Measurements from ENCODE around the gene FSTL4.

DNA sequence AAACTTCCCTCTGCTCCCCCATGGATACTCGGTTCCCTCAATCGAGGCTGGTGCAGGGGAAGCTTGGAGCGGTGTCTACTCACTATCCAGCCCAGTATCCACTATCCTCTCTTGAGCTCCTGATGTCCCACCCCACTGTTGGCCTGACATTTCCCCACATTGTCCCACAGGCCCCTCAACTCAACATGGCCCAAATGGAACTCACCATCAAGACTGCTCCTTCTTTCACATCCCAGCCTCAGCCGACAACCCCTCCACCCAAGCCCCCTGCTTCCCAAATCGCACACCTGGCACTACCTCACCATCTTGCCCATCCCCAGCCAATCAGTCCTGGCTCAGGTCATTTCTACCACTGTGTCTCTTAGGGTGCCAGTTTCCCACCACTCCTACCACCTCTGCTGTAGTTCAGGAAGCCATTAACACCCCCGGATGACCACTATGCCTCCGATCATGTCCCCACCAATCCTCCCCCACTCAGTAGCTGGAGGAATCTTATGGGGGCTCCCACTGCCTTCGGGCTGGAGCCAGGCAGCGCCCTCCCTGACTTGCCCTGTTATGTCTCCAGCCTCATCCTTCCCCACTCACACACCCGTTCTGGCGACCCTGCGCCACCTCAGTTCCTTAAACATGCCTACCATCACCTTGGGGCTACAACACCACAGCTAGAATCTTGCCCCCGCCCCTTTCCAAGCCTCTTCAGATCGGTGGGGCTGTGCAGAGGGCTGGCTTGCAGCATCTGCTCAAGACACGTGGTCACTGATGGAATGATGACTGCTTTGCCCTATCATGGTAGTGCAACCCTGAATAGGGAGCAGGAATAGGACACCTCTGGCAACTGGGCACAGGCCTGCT lies 273.6 kb downstream of the FSTL4 start:
- TF ChIP-seq, protein P1, sequence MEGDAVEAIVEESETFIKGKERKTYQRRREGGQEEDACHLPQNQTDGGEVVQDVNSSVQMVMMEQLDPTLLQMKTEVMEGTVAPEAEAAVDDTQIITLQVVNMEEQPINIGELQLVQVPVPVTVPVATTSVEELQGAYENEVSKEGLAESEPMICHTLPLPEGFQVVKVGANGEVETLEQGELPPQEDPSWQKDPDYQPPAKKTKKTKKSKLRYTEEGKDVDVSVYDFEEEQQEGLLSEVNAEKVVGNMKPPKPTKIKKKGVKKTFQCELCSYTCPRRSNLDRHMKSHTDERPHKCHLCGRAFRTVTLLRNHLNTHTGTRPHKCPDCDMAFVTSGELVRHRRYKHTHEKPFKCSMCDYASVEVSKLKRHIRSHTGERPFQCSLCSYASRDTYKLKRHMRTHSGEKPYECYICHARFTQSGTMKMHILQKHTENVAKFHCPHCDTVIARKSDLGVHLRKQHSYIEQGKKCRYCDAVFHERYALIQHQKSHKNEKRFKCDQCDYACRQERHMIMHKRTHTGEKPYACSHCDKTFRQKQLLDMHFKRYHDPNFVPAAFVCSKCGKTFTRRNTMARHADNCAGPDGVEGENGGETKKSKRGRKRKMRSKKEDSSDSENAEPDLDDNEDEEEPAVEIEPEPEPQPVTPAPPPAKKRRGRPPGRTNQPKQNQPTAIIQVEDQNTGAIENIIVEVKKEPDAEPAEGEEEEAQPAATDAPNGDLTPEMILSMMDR (IDR thresholded peaks at IDR 0.05), result no peak
- TF ChIP-seq EP300 (IDR thresholded peaks at IDR 0.05) (no peak), POLR2A (IDR thresholded peaks at IDR 0.05) (no peak)
